GM15510 (cell line): ENCODE data around the gene CDC45.

ENCODE experiments used
- POLR2A ChIP-seq: IDR thresholded peaks from 3 replicates; pipeline ENCODE4 v1.6.1; 2011; ENCODE audit warnings: borderline replicate concordance; ENCODE audit not compliant: insufficient read length; ENCODE audit errors: extremely low read depth

The CDC45 gene

GRCh38 chr22:19565382-19566278 is 85.9 kb downstream of the CDC45 start:
- TF ChIP-seq POLR2A, result no peak

DNA sequence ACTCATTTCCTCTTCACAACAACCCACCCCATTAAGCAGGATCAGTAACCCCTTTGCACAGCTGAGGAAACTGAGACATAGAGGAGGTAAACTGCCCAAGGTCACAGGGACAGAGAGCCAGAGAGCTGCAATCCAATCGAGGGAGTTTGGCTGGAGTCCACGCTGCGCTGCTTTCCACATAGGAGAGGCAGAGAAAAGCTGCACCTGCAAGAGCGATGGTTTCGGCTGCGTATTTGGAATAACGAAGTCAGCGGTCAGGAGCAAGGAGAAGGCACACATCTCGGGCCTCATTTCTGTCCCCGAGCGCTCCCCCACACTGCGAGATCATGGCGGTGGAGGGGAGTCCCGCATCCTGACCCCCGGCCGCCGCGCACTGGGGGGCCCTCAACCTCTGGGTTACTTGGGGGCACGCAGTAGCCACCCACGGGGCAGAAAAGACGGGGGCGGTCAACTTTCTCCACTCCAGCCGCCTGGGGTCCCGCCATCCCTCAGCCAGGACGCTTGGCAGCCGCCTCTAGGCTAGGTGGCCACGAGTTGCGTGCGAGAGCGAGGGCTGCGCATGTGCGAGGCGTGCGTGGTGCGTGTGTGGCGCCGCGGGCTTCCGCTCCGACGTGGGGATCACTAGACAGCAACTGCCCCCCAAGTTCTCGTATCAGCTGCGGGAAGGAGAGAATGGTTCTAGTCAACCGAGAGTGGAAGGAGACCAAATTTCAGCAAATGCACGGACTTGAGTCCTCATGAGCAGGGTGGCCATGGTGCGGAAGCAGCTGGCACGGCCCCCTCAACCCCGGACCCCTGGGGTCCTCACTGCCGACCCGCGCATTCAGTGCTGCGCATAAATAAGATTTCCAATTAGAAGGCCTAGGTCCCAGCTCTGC is 86.8 kb downstream of the CDC45 start:
- TF ChIP-seq POLR2A, result no peak

DNA sequence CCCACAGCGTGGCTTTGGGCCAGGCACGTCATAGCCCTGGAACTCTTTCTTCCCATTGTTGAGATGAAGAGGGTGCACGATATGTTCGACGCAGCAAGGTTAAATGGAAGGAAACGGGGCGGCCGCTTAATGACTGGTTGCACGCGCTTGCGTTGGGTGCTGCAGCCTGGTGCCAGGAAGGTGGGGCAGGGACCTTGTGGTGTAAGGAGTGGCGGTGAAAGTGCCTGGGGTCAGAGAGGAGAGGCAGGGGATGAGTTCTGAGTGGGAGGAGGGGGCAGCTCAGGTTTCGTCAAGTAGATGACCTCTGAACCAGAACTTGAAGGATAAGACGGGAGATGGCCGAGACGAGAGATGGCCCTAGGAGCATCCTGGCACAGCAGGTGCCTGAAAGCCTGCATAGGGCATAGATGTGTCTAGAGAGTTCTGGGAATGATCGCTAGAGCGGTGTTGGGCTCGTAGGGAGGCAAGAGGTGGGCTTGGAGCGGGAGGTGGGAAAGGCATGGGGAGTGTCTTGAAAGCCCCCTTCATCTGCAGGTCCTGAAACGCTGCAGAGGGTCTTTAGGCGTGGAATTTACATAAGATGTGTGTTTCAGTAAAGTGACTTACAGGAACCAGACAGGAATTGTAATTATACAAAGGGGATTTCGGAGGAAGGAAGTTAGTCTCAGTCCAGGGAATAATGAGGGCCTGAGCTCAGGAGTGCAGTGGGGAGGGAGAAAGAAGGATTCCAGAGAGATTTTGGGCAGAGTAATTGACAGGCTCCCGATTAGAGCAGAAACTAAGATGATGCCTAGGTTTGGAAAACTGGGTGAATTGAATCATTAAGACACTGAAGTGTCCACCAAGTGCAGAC is 87.7 kb downstream of the CDC45 start:
- no peak for TF ChIP-seq POLR2A

DNA sequence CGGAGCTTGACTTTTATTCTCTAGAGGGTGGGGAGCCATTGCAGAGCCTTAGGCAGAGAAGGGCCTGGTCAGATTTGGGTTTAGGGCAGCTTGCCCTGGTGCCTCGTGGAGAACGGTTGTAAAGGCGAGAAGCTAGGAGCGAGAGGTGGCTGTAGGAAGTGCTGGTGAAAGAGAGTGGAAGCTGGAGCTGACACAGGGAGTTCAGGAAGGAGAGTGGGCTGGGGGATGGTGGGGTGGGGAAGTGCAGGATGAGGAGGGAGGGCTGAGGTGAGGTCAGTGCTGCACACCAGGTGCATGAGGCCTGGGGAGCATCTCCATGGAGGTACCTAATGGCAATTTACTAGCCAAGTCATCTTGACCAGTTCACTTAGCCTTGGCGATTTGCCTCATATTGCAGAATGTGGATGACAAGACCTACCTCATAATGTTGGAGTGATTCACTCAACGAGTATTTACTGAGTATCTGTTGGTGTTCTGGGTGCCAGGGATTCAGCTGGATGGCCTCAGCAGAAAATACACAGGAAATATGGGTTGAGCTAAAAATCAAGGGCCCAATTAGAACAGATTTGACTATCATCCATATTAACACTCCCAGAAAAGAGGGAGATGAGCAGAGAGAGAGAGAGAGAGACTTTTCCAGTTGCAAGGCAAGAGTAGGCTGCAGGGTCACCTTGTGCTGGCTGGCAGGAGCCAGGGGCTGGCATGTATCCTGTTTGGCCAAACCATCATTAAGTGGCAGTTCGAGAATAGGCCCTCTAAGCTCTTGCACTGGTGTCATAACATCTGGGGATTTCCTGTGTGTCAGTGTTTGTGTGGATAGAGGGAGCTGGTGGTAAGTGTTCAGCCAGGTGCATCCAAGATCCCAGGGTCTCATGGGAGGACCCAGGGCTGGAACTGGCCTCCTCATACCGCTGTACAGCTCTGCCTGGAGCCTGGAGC is 88.9 kb downstream of the CDC45 start:
- TF ChIP-seq POLR2A, result no peak

- TF ChIP-seq POLR2A, result no peak
These were observed 89.5 kb downstream of the CDC45 start for GRCh38 chr22:19569276-19569640.

DNA sequence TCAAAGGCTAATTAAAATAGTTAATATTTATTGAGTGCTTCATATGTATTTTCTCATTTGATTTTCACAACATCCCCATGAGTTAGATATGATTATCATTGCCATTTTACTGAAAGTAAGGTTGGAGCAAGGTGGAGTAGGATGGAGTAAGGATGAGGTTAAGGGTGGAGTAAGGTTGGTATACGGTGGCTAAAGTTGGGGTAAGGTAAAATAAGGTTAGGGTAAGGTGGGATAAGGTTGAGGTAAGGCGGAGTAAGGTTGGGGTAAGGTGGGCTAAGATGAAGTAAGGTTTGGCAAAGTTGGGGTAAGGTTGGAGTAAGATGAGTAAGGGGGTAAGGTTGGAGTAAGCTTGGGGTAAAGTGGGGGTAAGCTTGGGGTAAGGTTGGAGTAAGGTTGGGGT is 90.3 kb downstream of the CDC45 start:
- no peak for TF ChIP-seq POLR2A
